ENCODE results near the gene IGLL5.

Gene IGLL5

DNA sequence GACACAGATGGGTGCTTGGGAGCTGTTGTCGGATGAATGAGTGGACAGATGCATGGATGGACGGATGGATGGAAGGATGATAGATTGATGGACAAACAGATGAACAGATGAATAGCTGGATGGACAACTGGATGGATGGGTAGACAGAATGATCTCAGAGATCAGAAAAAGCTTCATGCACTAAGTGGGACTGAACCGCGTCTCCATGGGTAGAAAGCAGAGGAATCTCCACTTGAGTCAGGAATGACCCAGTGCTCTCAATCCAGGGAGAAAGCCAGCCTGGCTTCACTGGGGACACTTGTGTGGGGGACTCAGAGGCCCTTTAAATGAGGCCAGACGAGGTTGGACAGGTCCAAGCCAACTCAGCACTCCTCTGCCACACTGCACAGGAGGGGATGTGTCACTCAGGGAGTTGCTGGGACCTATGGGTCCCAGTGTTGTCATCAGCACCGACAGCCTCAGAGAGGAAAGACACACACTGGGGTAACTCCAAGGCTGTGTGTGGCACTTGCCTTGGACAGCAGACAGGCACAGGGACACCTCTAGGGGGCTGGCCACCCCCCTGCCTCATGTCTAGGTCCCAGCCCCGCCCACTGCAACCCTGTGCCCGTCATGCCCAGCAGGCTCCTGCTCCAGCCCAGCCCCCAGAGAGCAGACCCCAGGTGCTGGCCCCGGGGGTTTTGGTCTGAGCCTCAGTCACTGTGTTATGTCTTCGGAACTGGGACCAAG, 5.6 kb downstream of the IGLL5 start:
- Histone ChIP-seq H2AFZ (ENCODE audit: low read depth, low read length) (no peak overlapping the region), H3K4me2 (ENCODE audit: low read length) (no peak overlapping the region), H3K9ac (ENCODE audit: low read length) (no peak overlapping the region), H3K4me3 (ENCODE audit: low read length) (no peak overlapping the region), H3K4me1 (ENCODE audit: low read length) (no peaks in the 10 kb centered on the region), H3K27me3 (ENCODE audit: low read depth, low read length) (no peaks in the 10 kb centered on the region), H3K27ac (ENCODE audit: low read length) (no peak overlapping the region), H3K79me2 (ENCODE audit: low read length) (no peaks in the 10 kb centered on the region), H4K20me1 (ENCODE audit: insufficient read depth, low read length) (no peaks in the 10 kb centered on the region), H3K9me3 (ENCODE audit: insufficient read depth, low read length) (no peaks in the 10 kb centered on the region), H3K36me3 (replicated peaks; ENCODE audit: low read depth, low read length) (no peaks in the 10 kb centered on the region)
- TF ChIP-seq, protein P1, sequence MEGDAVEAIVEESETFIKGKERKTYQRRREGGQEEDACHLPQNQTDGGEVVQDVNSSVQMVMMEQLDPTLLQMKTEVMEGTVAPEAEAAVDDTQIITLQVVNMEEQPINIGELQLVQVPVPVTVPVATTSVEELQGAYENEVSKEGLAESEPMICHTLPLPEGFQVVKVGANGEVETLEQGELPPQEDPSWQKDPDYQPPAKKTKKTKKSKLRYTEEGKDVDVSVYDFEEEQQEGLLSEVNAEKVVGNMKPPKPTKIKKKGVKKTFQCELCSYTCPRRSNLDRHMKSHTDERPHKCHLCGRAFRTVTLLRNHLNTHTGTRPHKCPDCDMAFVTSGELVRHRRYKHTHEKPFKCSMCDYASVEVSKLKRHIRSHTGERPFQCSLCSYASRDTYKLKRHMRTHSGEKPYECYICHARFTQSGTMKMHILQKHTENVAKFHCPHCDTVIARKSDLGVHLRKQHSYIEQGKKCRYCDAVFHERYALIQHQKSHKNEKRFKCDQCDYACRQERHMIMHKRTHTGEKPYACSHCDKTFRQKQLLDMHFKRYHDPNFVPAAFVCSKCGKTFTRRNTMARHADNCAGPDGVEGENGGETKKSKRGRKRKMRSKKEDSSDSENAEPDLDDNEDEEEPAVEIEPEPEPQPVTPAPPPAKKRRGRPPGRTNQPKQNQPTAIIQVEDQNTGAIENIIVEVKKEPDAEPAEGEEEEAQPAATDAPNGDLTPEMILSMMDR (IDR thresholded peaks at IDR 0.05; ENCODE audit: low read depth, low read length): no peak
- no peak for TF ChIP-seq EZH2phosphoT487 (IDR thresholded peaks at IDR 0.05; ENCODE audit: low read depth)

DNA sequence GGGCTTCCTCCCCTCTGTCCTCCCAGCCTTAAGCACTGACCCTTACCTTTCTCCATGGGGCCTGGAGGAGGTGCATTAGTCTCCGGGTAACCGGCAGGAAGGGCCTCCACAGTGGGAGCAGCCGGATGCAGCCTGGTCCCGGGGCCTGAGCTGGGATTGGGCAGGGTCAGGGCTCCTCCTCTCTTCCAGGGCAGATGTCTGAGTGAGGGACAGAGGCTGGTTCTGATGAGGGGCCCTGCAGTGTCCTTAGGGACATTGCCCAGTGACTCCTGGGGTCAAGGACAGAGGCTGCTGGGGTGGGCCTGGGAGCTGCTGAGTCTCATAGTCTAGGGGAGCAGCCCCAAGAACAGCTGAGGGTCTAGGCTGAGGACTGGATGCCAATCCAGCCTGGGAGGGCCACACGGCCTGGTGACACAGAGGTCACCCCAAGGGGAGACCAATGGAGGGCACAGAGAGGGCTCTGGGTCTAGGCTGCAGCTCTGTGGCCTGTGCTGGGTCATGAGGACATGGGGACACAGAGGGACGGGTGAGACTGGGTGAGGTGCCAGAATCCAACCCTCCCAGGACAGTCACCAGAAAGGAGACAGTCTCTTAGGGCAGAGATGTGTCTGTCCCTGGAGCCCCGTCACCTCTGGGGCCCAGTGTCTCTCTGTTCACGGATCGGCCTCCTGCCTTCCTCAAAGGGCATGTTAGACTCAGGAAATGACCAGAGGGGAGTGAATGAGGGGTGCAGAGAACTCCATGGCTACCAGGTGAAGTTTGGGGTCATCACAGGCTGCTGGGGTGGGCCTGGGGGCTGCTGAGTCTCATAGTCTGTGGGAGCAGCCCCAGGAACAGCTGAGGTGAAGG, 6.5 kb downstream of the IGLL5 start:
- no peaks in the 10 kb centered on the region for H3K27me3 ChIP-seq (ENCODE audit: low read depth, low read length)
- H4K20me1 ChIP-seq (ENCODE audit: insufficient read depth, low read length): no peaks in the 10 kb centered on the region
- H3K4me2 ChIP-seq (ENCODE audit: low read length): no peak overlapping the region
- H3K9ac ChIP-seq (ENCODE audit: low read length): no peak overlapping the region
- TF ChIP-seq EZH2phosphoT487 (IDR thresholded peaks at IDR 0.05; ENCODE audit: low read depth): no peak
- TF ChIP-seq, protein P1 (IDR thresholded peaks at IDR 0.05; ENCODE audit: low read depth, low read length): no peak
- H3K9me3 ChIP-seq (ENCODE audit: insufficient read depth, low read length): no peaks in the 10 kb centered on the region
- no peak overlapping the region for H3K27ac ChIP-seq (ENCODE audit: low read length)
- no peak overlapping the region for H3K4me3 ChIP-seq (ENCODE audit: low read length)
- H2AFZ ChIP-seq (ENCODE audit: low read depth, low read length): no peak overlapping the region
- H3K4me1 ChIP-seq (ENCODE audit: low read length): no peaks in the 10 kb centered on the region
- no peaks in the 10 kb centered on the region for H3K36me3 ChIP-seq (replicated peaks; ENCODE audit: low read depth, low read length)
- no peaks in the 10 kb centered on the region; the same call in 1 of the 2 replicates for H3K79me2 ChIP-seq (ENCODE audit: low read length)

DNA sequence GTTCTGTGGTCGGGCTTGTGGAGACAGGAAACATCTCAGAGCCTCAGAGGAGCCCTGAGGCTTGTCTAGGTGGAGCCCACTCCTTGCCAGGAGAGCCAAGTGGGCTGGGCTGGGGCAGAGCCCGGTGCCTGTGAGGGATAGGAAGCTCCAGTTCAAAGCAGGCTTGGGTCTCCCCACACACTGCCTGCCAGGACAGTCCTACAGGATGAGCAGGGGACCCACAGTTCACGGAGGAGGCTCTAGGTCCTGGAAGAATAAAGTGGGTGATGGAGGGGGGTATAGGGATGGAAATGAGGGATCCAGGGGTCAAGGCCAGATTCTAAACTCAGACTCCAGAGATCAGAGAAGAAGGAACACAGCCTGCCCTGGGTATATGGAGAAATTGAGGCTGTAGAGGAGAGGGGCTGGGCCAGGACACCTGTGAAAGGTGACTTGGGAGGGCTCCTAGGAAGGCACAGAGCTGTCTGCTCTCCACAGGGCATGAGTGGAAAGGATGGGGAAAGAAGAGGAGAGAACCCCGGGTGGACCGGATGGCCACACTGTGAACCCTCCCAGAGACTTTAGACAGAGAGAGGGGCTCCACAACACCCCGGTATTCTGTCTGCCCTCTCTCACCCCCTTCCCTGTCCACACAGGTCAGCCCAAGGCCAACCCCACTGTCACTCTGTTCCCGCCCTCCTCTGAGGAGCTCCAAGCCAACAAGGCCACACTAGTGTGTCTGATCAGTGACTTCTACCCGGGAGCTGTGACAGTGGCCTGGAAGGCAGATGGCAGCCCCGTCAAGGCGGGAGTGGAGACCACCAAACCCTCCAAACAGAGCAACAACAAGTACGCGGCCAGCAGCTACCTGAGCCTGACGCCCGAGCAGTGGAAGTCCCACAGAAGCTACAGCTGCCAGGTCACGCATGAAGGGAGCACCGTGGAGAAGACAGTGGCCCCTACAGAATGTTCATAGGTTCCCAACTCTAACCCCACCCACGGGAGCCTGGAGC, 7.4 kb downstream of the IGLL5 start:
- no peak overlapping the region for H2AFZ ChIP-seq (ENCODE audit: low read depth, low read length)
- H3K9ac ChIP-seq (ENCODE audit: low read length): no peak overlapping the region
- no peaks in the 10 kb centered on the region for H3K4me1 ChIP-seq (ENCODE audit: low read length)
- H3K27me3 ChIP-seq (ENCODE audit: low read depth, low read length): no peaks in the 10 kb centered on the region
- TF ChIP-seq, protein P1 (IDR thresholded peaks at IDR 0.05; ENCODE audit: low read depth, low read length): no peak
- no peaks in the 10 kb centered on the region for H3K36me3 ChIP-seq (replicated peaks; ENCODE audit: low read depth, low read length)
- H4K20me1 ChIP-seq (ENCODE audit: insufficient read depth, low read length): no peaks in the 10 kb centered on the region
- no peak overlapping the region for H3K4me3 ChIP-seq (ENCODE audit: low read length)
- no peaks in the 10 kb centered on the region for H3K9me3 ChIP-seq (ENCODE audit: insufficient read depth, low read length)
- no peak overlapping the region for H3K27ac ChIP-seq (ENCODE audit: low read length)
- no peaks in the 10 kb centered on the region; the same call in 1 of the 2 replicates for H3K79me2 ChIP-seq (ENCODE audit: low read length)
- no peak overlapping the region for H3K4me2 ChIP-seq (ENCODE audit: low read length)
